GM18861 (cell line): ENCODE results near the gene CORO2A.

Experiments
- ATAC-seq: cut with Tn5 transposase; IDR thresholded peaks from one replicate; pipeline ENCODE4 v1.9.1; 2021; ENCODE audit not compliant: unreplicated experiment

CORO2A gene, protein sequence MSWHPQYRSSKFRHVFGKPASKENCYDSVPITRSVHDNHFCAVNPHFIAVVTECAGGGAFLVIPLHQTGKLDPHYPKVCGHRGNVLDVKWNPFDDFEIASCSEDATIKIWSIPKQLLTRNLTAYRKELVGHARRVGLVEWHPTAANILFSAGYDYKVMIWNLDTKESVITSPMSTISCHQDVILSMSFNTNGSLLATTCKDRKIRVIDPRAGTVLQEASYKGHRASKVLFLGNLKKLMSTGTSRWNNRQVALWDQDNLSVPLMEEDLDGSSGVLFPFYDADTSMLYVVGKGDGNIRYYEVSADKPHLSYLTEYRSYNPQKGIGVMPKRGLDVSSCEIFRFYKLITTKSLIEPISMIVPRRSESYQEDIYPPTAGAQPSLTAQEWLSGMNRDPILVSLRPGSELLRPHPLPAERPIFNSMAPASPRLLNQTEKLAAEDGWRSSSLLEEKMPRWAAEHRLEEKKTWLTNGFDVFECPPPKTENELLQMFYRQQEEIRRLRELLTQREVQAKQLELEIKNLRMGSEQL

DNA sequence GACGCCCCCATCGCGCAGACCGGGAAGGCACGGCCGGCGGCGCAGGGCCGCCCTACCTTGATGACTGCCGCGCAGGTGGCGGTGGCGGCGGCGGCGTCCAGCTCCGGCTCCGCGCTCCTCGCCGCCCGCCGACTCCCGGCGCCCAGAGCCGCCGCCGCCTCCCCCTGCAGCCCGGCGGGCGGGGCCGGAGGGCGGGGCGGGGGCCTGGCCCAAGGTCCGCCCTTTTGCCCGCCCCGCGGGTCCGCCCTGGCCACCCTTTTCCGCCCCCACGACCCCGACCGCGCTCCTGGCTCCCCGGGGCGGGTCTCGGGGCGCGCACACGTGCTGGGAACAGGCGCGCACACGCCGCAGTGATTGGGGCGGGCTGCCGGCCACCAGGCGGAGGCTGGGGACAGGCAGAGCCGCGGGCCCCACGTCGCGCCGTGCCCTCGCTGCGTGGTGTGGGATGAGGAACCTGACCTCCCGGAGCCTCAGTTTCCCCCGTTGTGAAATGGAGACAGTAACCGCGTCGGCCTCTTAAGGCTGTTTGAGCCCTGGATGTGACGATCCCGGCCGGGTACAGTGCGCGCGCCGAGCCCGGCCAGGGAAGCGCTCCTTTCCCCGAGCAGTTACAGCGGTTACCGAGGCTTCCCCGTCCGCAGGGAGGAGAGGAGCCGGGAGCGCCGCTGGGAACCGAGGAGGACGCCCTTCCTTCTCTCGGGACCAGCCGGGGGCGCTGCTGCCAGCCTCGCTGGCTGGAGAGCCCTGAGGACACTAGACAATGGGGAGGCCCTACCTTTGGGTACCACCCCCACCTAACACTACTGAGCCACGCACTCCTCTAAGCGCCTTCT lies at the start of gene CORO2A:
Gene CORO2A (minus strand): TSS at position 135 of the 833 bp plus-strand sequence. CDS start 34,977 bp downstream, outside the sequence.
- ATAC-seq, result peak; percentile 46

DNA sequence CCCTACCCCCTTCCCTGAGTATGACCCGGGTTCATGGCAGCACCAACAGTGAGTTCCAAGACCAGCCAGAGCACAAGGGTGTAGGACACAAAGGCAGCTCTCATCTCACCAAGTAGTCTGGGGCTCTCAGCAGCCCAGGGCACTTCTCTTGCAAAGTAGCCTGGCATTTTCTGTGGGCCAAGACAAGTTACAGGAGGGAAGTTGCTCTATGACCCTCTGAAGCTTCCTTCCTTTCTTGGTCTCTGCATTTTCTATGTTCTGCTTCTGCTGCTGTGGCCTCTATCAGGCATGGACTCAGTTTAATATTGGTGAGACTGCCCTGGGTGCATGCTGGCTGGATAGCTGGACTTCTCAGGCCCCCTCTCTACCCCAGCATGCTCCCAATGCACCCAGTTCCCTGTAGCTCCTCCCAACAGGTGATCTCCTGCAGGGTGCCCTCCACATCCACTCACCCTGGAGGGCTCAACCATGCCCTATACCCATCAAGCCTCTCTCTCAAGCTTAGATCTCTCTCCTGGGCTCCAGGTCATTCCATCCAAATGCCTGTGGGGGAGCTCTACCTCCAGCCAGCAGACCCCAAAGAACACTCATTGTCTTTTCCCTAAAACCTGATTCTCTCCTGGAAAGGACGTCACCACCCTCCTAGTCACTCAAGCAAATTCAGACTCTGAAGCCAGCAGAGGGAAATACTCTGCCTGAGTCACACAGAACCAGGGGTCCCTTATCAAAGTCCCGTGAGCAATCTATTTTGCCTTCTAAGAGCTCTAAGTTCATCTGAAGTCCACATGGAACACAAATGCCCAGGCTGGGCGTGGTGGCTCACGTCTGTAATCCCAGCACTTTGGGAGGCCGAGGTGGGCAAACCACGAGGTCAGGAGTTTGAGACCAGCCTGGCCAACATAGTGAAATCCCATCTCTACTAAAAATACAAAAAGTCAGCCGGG lies 49.2 kb upstream of the CORO2A start:
- no peak for ATAC-seq

DNA sequence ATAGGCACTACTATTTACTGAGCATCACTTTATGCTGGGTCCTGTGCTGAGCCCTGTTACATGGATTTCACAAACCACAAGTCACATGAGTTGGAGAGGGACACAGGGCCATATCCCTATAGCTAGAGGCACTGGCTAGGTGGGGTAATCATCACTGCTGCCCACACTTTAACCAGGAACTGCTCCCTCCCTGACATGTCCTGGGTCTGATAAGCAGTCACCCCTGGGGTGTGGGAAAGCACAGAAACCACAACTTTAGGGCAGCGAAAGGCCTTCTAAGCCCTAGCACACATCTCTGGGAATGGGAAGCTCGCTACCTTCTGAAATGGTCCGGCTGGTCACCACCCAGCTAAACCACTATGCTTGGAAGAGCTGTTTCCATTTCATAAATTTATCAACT lies 48.0 kb upstream of the CORO2A start:
- no peak for ATAC-seq

DNA sequence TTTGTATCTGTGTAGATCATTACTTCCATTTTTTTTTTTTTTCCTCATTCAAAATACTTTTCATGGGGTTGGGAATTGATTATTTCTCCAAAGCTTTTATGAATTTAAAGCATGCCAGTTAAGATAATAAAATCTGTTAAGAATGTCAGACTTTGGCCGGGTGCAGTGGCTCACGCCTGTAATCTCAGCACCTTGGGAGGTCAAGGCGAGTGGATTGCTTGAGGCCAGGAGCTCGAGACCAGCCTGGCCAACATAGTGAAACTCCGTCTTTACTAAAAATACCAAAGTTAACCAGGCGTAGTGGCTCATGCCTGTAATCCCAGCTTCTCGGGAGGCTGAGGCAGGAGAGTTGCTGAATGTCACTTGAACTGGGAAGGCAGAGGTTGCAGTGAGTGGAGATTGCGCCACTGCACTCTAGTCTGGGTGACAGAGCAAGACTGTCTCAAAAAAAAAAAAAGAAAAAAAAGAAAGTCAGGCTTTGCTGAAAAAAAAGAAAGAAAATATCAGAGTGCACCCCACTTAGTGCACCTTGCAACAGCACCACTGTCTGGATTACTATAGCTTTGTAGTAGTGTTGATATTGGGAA lies 44.6 kb upstream of the CORO2A start:
- ATAC-seq, result no peak

DNA sequence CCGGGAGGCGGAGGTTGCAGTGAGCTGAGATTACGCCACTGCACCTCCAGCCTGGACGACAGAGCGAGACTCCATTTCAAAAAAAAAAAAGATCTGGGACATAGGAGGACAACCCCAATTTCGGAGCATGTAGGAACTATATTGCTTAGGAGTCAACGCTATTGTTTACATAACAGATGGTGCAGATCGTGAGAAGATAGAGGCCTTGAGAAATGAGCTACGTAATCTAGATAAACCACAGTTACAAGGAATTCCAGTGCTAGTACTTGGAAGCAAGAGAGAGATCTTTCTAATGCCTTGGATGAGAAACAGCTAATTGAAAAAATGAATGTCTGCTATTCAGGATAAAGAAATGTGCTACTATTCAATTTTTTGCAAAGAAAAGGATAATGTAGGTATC lies 42.7 kb upstream of the CORO2A start:
- ATAC-seq, result no peak

DNA sequence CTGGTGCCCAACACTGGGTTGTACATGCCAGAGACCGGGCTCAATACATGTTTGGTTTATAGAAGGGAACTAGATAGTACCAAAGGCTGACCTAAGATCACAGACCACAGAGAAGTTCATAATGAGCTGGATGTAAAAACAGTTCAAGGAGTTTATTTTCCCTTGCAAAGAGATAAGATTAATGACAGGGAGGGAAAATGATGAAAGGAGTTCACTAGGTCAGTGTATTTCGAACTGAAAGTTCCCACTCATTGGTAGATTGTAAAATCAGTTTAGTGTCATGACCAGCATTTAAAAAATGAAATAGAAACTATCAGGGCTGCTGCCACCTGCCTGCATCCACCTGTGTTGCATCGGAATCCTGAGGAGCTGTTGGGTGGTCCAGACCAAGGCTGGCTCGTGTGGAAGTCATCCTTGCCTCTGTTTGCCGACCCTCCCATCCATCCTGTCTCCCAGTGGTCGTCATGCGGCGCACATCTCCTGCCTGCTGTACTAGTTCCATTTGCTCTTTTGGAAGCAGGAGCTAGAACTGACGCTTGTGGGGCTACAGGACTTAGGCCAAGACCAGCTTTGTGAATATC lies 41.9 kb upstream of the CORO2A start:
- ATAC-seq, result no peak

DNA sequence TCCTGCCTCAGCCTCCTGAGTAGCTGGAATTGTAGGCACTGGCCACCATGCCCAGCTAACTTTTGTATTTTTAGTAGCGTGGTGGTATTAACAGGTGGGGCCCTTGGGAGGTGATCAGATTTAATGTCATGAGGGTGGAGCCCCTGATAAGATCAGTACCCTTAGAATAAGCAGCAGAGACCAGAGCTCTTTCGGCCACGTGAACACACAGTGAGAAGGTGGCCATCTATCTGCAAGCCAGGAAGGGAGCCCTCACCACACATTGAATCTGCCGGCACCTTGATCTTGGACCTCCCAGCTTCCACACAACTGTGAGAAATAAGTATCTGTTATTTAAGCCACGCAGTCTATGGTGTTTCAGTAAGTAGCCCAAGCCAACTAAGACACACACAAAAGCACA lies 40.5 kb upstream of the CORO2A start:
- no peak for ATAC-seq

DNA sequence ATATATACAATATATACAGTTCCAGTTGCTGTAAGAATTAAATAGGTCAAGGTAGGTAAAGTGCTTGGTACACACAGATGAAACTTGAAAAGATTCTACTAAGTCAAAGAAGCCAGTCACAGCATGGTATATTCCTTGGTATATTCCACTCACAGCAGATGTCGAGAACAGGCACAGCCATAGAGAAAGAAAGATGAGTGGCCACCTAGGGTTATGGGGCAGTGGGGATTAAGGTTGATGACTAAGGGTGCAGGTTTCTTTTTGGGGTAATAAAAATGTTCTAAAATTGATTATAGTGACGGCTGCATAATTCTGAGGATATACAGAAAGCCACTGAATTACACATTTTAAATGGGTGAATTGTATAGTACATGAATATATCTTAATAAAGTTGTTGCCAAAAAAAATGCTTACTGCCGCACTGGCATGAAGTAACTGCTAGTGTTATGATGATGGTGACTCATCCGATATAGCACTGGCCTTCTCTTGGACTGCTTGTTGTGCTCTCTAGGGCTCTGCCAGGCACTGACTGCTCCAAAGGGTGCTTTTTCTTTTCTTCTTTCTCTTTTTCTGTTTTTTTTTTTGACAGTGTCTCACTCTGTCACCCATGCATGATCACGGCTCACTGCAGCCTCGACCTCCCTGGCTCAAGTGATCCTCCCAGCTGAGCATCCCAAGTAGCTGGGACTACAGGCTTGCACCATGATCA lies 39.5 kb upstream of the CORO2A start:
- no peak for ATAC-seq

DNA sequence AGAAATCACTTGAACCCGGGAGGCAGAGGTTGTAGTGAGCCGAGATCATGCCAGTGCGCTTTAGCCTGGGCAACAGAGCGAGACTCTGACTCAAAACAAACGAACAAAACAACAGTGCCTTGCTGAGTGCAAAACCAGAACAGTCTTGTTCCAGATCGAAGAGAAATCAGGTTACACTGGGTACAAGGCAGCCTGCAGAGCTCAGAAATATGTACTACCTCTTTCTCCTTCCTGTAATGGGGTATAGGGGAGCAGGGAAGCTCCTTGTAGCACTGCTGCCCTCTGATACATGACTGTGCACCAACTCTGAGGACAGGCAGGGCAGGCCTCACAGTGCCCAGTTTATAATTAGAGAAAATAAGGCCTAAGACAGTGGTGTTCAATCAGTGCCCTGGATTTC lies 38.4 kb upstream of the CORO2A start:
- no peak for ATAC-seq

DNA sequence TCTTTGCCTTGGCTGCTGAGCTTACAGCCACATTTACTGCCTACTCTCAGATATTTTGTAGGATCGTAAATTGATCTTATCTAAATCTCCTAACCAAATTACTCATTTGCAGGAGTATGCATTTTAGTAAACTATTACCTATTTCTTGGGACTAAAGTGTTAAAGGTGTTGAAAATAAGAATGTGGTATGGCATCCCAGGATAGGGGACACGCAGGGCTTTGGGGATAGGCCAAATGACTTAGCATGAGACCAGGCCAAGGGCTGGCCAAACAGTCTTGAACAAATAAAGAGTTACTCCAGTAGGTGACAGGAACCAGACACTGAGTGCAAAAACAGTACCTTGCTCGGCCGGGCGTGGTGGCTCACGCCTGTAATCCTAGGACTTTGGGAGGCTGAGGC lies 37.9 kb upstream of the CORO2A start:
- ATAC-seq, result no peak

DNA sequence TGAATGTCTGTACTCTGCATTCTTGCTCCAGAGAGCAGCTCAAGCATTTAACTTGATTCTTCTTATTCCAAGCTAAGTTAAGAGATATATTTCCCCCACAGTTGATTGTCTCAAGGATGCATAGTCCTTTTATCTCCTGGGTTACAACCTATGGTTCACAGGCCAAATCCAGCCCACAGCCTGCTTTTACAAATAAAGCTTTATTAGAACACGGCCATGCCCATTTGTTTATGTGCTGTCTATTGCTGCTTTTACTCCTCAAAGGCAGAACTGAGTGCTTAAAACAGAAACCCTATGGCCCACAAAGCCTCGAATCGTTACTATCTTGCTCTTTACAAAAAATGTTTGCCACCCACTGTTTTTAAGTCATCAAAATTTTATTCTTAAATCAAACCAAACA lies 37.2 kb upstream of the CORO2A start:
- ATAC-seq, result no peak

DNA sequence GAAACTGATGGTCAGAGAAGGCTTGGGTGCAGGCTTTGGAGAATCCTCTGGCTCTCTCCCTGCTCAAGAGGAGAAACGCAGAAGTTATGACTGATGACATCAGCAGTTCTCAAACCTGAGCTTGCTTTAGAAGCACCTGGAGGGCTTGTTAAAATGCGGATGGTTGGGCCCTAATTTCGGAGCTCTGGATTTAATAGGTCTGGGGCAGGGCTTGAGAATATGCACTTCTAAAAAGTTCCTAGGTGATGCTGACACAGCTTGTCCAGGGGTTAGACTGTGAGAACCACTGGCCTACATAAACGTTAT lies 36.6 kb upstream of the CORO2A start:
- no peak for ATAC-seq

DNA sequence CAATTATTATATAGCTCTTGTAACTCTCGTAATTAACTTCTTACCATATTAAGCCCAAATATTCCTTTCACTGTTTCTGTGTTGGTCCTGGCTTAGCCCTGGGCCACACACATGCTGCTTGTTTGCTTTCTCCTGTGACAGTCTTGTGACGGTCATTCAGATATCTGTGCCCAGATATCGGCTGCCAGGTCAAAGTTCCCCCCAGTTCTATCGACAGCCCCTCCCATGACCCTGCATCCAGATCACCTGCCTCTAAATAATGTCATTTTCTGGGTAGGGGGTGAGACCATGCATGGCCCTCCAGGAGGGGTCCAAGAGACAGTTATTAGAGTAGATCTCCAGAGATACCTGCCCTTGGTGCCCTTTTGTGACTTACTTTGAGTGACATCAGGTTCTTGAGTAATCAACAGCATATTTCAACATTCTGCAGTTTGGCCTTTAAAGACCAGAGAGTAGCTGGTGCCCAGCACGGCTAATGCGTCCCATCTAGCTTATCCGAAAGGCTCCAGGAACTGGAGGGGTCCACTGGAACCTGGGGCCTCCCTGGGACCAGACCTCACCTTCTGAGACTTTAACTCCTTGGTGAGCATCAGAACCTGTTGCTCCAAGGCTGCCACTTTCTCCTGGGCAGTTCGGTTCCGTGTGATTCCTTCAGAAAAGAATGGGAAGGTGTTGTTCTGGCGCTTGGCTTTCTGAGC lies 36.1 kb upstream of the CORO2A start:
- ATAC-seq, result no peak

DNA sequence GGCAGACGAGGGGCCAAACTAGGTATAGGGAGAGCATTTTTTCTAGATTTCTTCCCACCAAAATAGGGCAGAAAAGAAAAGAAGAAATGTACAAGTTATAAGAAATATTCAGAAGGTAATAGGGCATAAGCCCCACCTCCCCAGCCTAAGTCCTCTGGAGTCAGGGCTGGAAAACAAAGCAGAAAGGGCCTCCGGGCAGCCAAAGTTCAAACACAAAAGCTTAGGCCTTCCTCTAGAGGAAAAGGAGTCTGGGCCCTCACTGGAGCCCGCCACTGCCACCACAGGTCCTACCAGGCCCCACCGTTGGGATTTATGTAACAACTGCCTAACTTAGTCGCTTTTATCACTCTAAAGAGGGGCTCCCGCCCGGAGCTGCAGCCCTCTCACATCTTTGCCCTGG lies 35.4 kb upstream of the CORO2A start:
- ATAC-seq, result no peak

DNA sequence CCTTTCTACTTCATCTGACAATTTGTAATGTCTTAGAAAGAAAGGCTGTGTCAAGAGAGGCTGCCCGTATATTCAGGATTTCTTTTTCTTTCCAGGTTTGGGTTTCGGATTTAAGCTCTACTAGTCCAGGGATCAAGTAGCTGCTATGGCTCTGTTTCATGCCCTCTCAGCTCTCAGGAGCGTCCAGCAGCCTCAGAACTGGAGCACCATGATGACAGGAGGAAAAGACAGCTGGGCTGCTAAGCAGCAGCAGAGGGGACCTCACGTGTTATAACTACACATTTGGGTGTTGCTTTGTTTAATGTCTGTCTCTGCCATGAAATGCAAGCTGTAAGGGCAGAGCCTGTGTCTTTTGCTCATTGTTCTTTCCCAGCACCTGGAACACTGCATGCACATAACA lies 34.5 kb upstream of the CORO2A start:
- ATAC-seq, result no peak

DNA sequence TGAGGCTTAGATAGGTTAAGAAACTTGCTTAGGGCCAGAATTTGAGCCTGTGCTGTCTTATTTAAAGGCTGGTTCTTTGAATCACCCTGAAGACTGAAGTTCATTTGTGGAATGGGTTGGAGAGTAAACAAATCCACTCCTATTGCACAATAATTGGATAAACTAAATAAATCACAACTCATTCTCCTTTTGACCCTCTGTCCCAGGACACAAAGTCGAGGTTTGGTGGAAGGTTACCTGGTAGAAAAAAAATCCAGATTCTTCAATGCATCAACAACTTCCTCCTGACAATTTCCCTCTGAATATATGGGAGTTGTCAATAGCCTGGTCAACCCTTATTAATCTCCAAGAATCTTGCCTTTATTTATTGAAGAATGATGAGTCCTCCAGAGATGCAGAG lies 34.1 kb upstream of the CORO2A start:
- no peak for ATAC-seq

DNA sequence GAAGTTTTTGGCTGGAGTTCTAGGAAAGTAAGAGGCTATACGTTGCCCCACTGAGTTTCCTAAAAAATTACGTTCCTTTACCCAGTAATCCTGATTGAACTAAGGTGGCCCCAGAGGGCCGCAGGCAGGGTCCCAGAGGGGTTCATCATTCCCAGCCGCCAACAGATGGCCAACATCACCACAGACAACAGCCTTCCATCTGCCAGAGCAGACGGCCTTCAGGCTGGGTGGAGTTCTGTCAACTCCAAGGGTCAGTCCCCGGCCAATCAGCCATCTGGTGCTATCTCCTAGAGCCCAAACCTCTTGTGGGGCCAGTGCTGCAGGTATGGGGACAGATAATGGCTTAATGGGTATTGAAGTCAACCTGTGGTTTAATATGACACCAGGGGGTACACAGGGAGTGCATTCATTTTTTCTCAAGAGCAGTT lies 32.6 kb upstream of the CORO2A start:
- no peak for ATAC-seq

DNA sequence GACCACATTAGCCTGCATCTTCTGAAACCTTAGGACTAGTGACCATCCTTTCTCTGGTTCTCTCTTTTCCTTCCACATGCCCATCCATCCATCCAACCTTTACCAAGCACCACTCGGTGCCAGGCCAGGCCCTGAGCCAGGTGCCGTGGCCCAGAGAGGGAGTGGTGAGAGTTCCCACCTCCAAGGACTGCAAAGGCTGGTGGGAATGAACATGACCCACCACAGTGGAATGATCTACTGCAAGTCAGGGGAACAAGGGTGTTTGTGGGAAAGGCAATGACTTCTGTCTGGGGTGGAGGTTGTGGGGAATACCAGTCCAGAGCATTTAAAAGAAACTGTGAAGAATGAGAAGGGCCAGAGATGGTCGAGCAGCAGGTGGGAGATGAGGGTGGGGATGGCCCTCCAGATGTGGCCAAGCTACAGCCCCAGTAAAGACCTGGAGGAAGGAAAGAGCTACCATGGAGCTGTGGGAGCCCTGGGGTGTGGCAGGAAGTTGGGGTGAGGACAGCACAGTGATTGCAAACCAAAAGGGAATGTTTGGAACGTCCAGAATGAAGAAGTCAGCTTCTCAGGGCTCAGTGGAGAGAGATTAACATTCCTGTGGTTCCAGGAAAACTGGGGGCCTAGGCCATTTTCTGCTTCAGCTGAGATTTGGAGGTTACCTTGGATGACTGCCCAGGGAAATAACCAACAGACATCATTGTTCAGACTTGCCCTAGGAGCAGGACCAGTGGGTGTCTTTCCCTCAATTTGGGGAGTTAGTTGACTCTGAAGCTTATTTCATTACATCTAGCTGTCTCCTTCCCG lies 30.7 kb upstream of the CORO2A start:
- ATAC-seq, result no peak
